SK-N-SH (cell line): ENCODE data around the gene CTSE.

Experiments used
- CHD2 ChIP-seq: fragments of 150-350 bp; IDR thresholded peaks from 2 replicates; pipeline ENCODE4 v1.6.1; 2018; ENCODE audit warnings: low read length; ENCODE audit not compliant: partially characterized antibody
- CTCF ChIP-seq: fragments of 200-600 bp; sonication (generic); IDR thresholded peaks from 2 replicates; pipeline ENCODE4 v1.6.1; 2017; ENCODE audit warnings: antibody characterized with exemption, mild to moderate bottlenecking, moderate library complexity
- EP300 ChIP-seq, 2 experiments: IDR thresholded peaks; 2 replicates each; pipeline versions ENCODE4 v1.4.0 to v1.6.1; 2012; ENCODE audit warnings: borderline replicate concordance in 1 of 2, low read depth in 1 of 2, low read length in 1 of 2
- GABPA ChIP-seq: IDR thresholded peaks from 2 replicates; pipeline ENCODE4 v1.4.0; 2012; ENCODE audit warnings: low read depth, mild to moderate bottlenecking
- GATA2 ChIP-seq: sonication (generic); formaldehyde crosslinking; IDR thresholded peaks from 2 replicates; pipeline ENCODE4 v1.5.0; 2020; ENCODE audit warnings: mild to moderate bottlenecking, missing genetic modification reagents
- JUND ChIP-seq: IDR thresholded peaks from 2 replicates; pipeline ENCODE4 v1.4.0; 2012
- POLR2AphosphoS5 ChIP-seq: IDR thresholded peaks from 2 replicates; pipeline ENCODE4 v1.6.1; 2012; ENCODE audit warnings: low read depth, low read length
- REST ChIP-seq: IDR thresholded peaks from 2 replicates; pipeline ENCODE4 v1.6.1; 2012; ENCODE audit warnings: mild to moderate bottlenecking, low read depth, low read length, moderate library complexity
- RFX5 ChIP-seq: IDR thresholded peaks from 2 replicates; pipeline ENCODE4 v1.6.1; 2012; ENCODE audit warnings: mild to moderate bottlenecking, improper control_type of control experiment, low read length
- SIN3A ChIP-seq: IDR thresholded peaks from 2 replicates; pipeline ENCODE4 v1.6.1; 2012; ENCODE audit warnings: low read depth, mild to moderate bottlenecking, low read length, moderate library complexity, borderline replicate concordance
- TAF1 ChIP-seq: IDR thresholded peaks from 2 replicates; pipeline ENCODE4 v1.6.1; 2012; ENCODE audit warnings: low read depth, mild to moderate bottlenecking, low read length, moderate library complexity, borderline replicate concordance
- ZBTB33 ChIP-seq: IDR thresholded peaks from 2 replicates; pipeline ENCODE4 v1.4.0; 2012; ENCODE audit warnings: low read depth, borderline replicate concordance

GRCh38 chr1:205986292-205986691 lies 37.4 kb downstream of the CTSE start:
- TF ChIP-seq RFX5 (no peak), CTCF (no peak), GATA2 (no peak), REST (no peak), POLR2AphosphoS5 (no peak), JUND (no peak), TAF1 (no peak), SIN3A (no peak), ZBTB33 (no peak), EP300 (IDR thresholded peaks at IDR 0.05; ENCODE audit: borderline replicate concordance in 1 of 2, low read depth in 1 of 2, low read length in 1 of 2) (no peak), GABPA (no peak), CHD2 (no peak)
